K562 (cell line): Measurements from ENCODE around the gene NEURL2. TPM values are rescaled to one million over a fixed set of nuclear protein-coding genes. Genes with fewer than 3 reads are reported as not detected.

Experiments used
- ATAC-seq: fragments of 200-7000 bp; cut with Tn5 transposase; 3 replicates; pipeline ENCODE4 v1.9.1; 2020; ENCODE audit warnings: moderate library complexity
- BruUV-seq: library from RNA; stranded (reverse); fragments of 400-500 nt; replicated peaks from 2 replicates; lab custom pipeline; 2021; lab: Mats Ljungman, UMichigan
- CTCF ChIA-PET: fragments of 300-600 bp; formaldehyde crosslinking; extraction: SDS; loops from one replicate; lab custom pipeline; 2021; ENCODE audit warnings: low intra/inter-chr PET ratio; lab: Yijun Ruan, JAX
- POLR2A ChIA-PET: fragments of 300-600, 350-650 bp; sonication (Branson Sonifier 250); formaldehyde crosslinking; extraction: SDS; loops from one replicate; lab custom pipeline; 2021; ENCODE audit warnings: antibody characterized with exemption, inconsistent platforms; lab: Yijun Ruan, JAX
- DNase-seq, 4 experiments: peaks; one replicate each; pipeline versions ENCODE4 v3.0.0 to v3.0.0-alpha.2; 2011 to 2018; ENCODE audit warnings: low spot score in 3 of 4, mixed read lengths in 3 of 4; ENCODE audit errors: extremely low read depth in 1 of 4
- FAIRE-seq: peaks from 2 replicates; lab custom pipeline; 2011; peaks lifted over from hg19 to GRCh38; lab: Jason Lieb, UNC
- H2AFZ ChIP-seq: 2 replicates; pipeline ENCODE4 v1.6.0; 2011; ENCODE audit warnings: low read depth, low read length, control low read depth, inconsistent platforms
- H3K27ac ChIP-seq: fragments of 200-600 bp; 3 replicates; pipeline ENCODE4 v1.8.0; 2011; ENCODE audit warnings: low read depth, mild to moderate bottlenecking, control low read depth, inconsistent platforms, low read length, moderate library complexity, mixed read lengths; ENCODE audit errors: extremely low read depth
- H3K27me3 ChIP-seq, 2 experiments: fragments of 300-600 bp in 1 of 2; 2 replicates in 1 of 2; 3 replicates in 1 of 2; pipeline versions ENCODE4 v1.6.0 to v1.8.0; 2011; ENCODE audit warnings: inconsistent platforms in 2 of 2, low read length in 2 of 2, mild to moderate bottlenecking in 1 of 2, mixed read lengths in 1 of 2, moderate library complexity in 1 of 2; ENCODE audit not compliant: control insufficient read depth in 2 of 2, insufficient read depth in 2 of 2
- H3K36me3 ChIP-seq: fragments of 300-600 bp; 3 replicates; pipeline ENCODE4 v1.8.0; 2011; ENCODE audit warnings: mild to moderate bottlenecking, low read length, inconsistent platforms; ENCODE audit not compliant: control insufficient read depth, insufficient read depth
- H3K4me1 ChIP-seq, 2 experiments: fragments of 200-600 bp in 1 of 2; replicated peaks in 1 of 2; 2 replicates in 1 of 2; 3 replicates in 1 of 2; pipeline versions ENCODE4 v1.5.1 to v1.8.0; 2011; ENCODE audit warnings: inconsistent platforms in 2 of 2, low read length in 2 of 2, mild to moderate bottlenecking in 1 of 2, mixed read lengths in 1 of 2, moderate library complexity in 1 of 2; ENCODE audit not compliant: control insufficient read depth in 2 of 2, insufficient read depth in 2 of 2
- H3K4me2 ChIP-seq: 2 replicates; pipeline ENCODE4 v1.6.1; 2011; ENCODE audit warnings: low read length, control low read depth, inconsistent platforms, mixed read lengths; ENCODE audit not compliant: insufficient read depth
- H3K4me3 ChIP-seq: fragments of 200-600 bp; sonication (generic), shearing (Covaris generic); 2 replicates; pipeline ENCODE4 v1.5.1; 2016; ENCODE audit warnings: control low read depth, inconsistent platforms
- H3K79me2 ChIP-seq: fragments of 200-600 bp; 3 replicates; pipeline ENCODE4 v1.8.0; 2011; ENCODE audit warnings: low read length, inconsistent platforms; ENCODE audit not compliant: control insufficient read depth, insufficient read depth
- H3K9ac ChIP-seq, 2 experiments: 2 replicates each; pipeline versions ENCODE4 v1.6.0 to v1.6.1; 2011; ENCODE audit warnings: low read depth in 2 of 2, low read length in 2 of 2, control low read depth in 1 of 2, inconsistent platforms in 1 of 2, mild to moderate bottlenecking in 1 of 2, mixed read lengths in 1 of 2; ENCODE audit not compliant: insufficient read depth in 1 of 2
- H3K9me1 ChIP-seq: one replicate; pipeline ENCODE4 v1.6.0; 2011; ENCODE audit warnings: inconsistent platforms, mild to moderate bottlenecking, low read length, moderate library complexity; ENCODE audit not compliant: control insufficient read depth, insufficient read depth
- H3K9me3 ChIP-seq: replicated peaks from 2 replicates; pipeline ENCODE4 v1.5.1; 2011; ENCODE audit warnings: low read depth, low read length, inconsistent platforms; ENCODE audit not compliant: control insufficient read depth, insufficient read depth
- H4K20me1 ChIP-seq: replicated peaks from 2 replicates; pipeline ENCODE4 v1.6.1; 2011; ENCODE audit warnings: low read length, inconsistent platforms, mixed read lengths; ENCODE audit not compliant: control insufficient read depth, insufficient read depth
- CBX3 ChIP-seq, 2 experiments: IDR thresholded peaks; 1 replicate in 1 of 2; 2 replicates in 1 of 2; pipeline ENCODE4 v1.6.1; 2012; ENCODE audit warnings: inconsistent platforms in 2 of 2, low read length in 2 of 2, borderline replicate concordance in 1 of 2, control low read depth in 1 of 2
- CTBP1 ChIP-seq: fragments of 450-650 bp; IDR thresholded peaks from 2 replicates; pipeline ENCODE4 v1.6.1; 2016; ENCODE audit warnings: borderline replicate concordance
- HDAC2 ChIP-seq: fragments of 450-650 bp; IDR thresholded peaks from 2 replicates; pipeline ENCODE4 v1.6.1; 2016; ENCODE audit warnings: mild to moderate bottlenecking
- HSF4 ChIP-seq: fragments of 250-450 bp; sonication (Bioruptor Pico); IDR thresholded peaks from 2 replicates; pipeline ENCODE4 v2.1.2; 2022; ENCODE audit warnings: mild to moderate bottlenecking, moderate library complexity, borderline replicate concordance
- KAT2B ChIP-seq: IDR thresholded peaks from one replicate; pipeline ENCODE4 v1.6.1; 2012; ENCODE audit warnings: low read depth, mild to moderate bottlenecking, control low read depth, inconsistent platforms, low read length, moderate library complexity
- MXD1 ChIP-seq: fragments of 250-450 bp; sonication (Bioruptor Pico); IDR thresholded peaks from 2 replicates; pipeline ENCODE4 v1.8.0; 2021; ENCODE audit warnings: borderline replicate concordance, mild to moderate bottlenecking, moderate library complexity; ENCODE audit not compliant: poor library complexity, severe bottlenecking
- PTRF ChIP-seq: fragments of 450-650 bp; IDR thresholded peaks from 2 replicates; pipeline ENCODE4 v1.6.1; 2016; ENCODE audit warnings: mild to moderate bottlenecking, missing genetic modification characterization, missing compliant biosample characterization
- SMAD2 ChIP-seq: fragments of 150-350 bp; IDR thresholded peaks from 2 replicates; pipeline ENCODE4 v1.6.1; 2014; ENCODE audit warnings: low read depth, mild to moderate bottlenecking, low read length
- ZBTB2 ChIP-seq: fragments of 450-650 bp; IDR thresholded peaks from 2 replicates; pipeline ENCODE4 v1.6.1; 2016; ENCODE audit warnings: antibody characterized with exemption
- ZNF316 ChIP-seq: fragments of 450-650 bp; IDR thresholded peaks from 2 replicates; pipeline ENCODE4 v1.6.1; 2016
- ZNF830 ChIP-seq: fragments of 250-450 bp; sonication (Bioruptor Pico); IDR thresholded peaks from 2 replicates; pipeline ENCODE4 v1.5.0; 2021; ENCODE audit warnings: mild to moderate bottlenecking
- WGBS: fragments of 100-300 bp; shearing (Covaris generic); methylation state at CpG from one replicate; pipeline ENCODE4 v1.1.6; 2016; ENCODE audit warnings: low coverage, mixed read lengths; ENCODE audit not compliant: insufficient coverage; ENCODE audit errors: missing lambda C conversion rate; 5-methylcytosine and 5-hydroxymethylcytosine counted together
- in situ Hi-C: fragments of 300-500 bp; cut with MboI; formaldehyde crosslinking; loops from 4 replicates; pipeline ENCODE4 v1.15.0; 2018; ENCODE audit warnings: inconsistent platforms, mixed read lengths
- intact Hi-C: fragments of 100-400 bp; cut with micrococcal nuclease; formaldehyde crosslinking; loops from 2 replicates; pipeline ENCODE4 v1.14.2; 2022
- polyA plus RNA-seq, 8 experiments: library from polyadenylated mRNA; depleted of rRNA in 4 of 8; stranded (reverse) in 5 of 8; unstranded in 3 of 8; fragments of >200 nt; fragmentation: Nextera tagmentation in 2 of 8; fragmentation: Illumina TruSeq in 1 of 8; extraction: Ambion mirVana in 2 of 8; extraction: Trizol in 1 of 8; gene quantifications; 2 replicates each; pipeline versions ENCODE4 v1.2.1 to v1.2.3, GENCODE V29; 2011 to 2014; ENCODE audit warnings: inconsistent platforms in 1 of 8, missing spikeins in 1 of 8
- total RNA-seq, 7 experiments: library from RNA; depleted of rRNA in 6 of 7; stranded (reverse); fragments of >200 nt in 6 of 7; fragmentation: Illumina TruSeq in 2 of 7; extraction: Trizol in 2 of 7; gene quantifications; 2 replicates each; pipeline versions ENCODE4 v1.2.1 to v1.2.3, GENCODE V29; 2011 to 2021; ENCODE audit warnings: low replicate concordance in 1 of 7
- TF ChIP-seq, protein P1 (sequence below): fragments of 250-450 bp; sonication (Bioruptor Pico); IDR thresholded peaks from 2 replicates; pipeline ENCODE4 v1.4.0; 2020; ENCODE audit warnings: borderline replicate concordance

NEURL2 gene
- total and polyA plus RNA-seq, 9 of the 15 experiments (the other 6 are each of a cell fraction or from before 2014, with no cell fraction given) = 0.22 to 1.9 (median 0.50) TPM; not detected in 1

DNA sequence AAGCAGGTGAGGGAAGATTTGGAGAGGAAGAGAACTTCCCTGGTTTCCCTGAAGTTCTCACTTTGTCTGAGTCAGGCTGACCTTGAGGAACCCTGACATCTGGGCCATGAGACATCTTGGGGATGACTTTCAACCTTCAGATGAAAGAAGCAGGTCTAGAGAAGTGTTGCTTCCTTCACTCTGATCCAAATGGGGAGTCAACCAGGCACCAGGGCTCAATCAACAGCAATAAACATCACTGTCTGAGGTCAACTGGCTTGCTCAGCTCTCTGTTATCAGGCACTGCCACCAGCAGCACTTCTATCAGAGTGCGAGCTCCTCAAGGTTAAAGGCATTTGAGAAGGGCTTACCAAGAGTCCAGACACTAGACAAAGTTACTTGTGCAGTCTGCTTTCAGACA is 40.1 kb downstream of the NEURL2 start (continued):
- TF ChIP-seq ZBTB2 = peak; percentile 44; the same call in 1 of the 2 replicates
- no peak for TF ChIP-seq KAT2B
- TF ChIP-seq CTBP1 = peak; percentile 53; the same call in 1 of the 2 replicates
- TF ChIP-seq, protein P1, sequence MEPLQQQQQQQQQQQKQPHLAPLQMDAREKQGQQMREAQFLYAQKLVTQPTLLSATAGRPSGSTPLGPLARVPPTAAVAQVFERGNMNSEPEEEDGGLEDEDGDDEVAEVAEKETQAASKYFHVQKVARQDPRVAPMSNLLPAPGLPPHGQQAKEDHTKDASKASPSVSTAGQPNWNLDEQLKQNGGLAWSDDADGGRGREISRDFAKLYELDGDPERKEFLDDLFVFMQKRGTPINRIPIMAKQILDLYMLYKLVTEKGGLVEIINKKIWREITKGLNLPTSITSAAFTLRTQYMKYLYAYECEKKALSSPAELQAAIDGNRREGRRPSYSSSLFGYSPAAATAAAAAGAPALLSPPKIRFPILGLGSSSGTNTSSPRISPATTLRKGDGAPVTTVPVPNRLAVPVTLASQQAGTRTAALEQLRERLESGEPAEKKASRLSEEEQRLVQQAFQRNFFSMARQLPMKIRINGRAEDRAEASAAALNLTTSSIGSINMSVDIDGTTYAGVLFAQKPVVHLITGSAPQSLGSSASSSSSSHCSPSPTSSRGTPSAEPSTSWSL (CRISPR knock-in tag) = no peak
- TF ChIP-seq HSF4 (CRISPR knock-in tag) = no peak
- TF ChIP-seq PTRF (tag) = no peak
- no peak for TF ChIP-seq HDAC2
- TF ChIP-seq ZNF316 = 0 out of 2 replicates have a peak, but pooled peaks have one; percentile 16

GRCh38 chr20:45850238-45850637 is 40.8 kb downstream of the NEURL2 start:
- no peak for FAIRE-seq
- no TSS peak for BruUV-seq

More at GRCh38 chr20:45850238-45850637, 40.8 kb downstream of the NEURL2 start:
- Histone ChIP-seq H4K20me1 (no peaks in the 10 kb centered on the region), H3K9ac (no peak overlapping the region), H3K9me3 (peaks cover 5% of the 10 kb centered on the region), H3K4me1 (peaks cover 12 to 14% of the 10 kb centered on the region in 2 experiments; a peak in 4 of 5 replicates)
- POLR2A ChIA-PET = interaction anchor here (0.7 kb wide), 1 partner anchor 132 kb away, joined by 3 read pairs; no protein-coding TSS in a partner anchor
- no peak for DNase-seq
- TF ChIP-seq SMAD2 (no peak), ZNF830 (no peak), CBX3 (IDR thresholded peaks at IDR 0.05; ENCODE audit: borderline replicate concordance in 1 of 2, low read length in 2 of 2) (peak in 1 of 2 experiments; percentile 77; a peak in 2 of 3 replicates), MXD1 (CRISPR knock-in tag) (no peak)
- TF ChIP-seq, all 486 proteins: peak for 1
- Histone ChIP-seq H3K4me2 (no peak overlapping the region), H3K4me3 (no peak overlapping the region), H3K9me1 (peaks cover 3% of the 10 kb centered on the region), H3K36me3 (peaks cover 21% of the 10 kb centered on the region; the same call in 2 of the 3 replicates), H2AFZ (no peak overlapping the region), H3K27ac (peak overlapping the region; percentile 63; the same call in 2 of the 3 replicates), H3K27me3 (no peaks in the 10 kb centered on the region), H3K79me2 (no peaks in the 10 kb centered on the region)
- 73% methylated on average over 2 of the region's 2 CpGs for WGBS
- CTCF ChIA-PET = no interaction called here
- intact Hi-C loops (no loop called here), in situ Hi-C loops (no loop called here)
- no peak for ATAC-seq
